RWPE1 (cell line): Measurements from ENCODE around the gene DLGAP1.
"Not testable (repeated sequence)": the region's sequence is repeated elsewhere in the genome, so short reads cannot be mapped to it uniquely, and the experiment has no call there.

ENCODE experiments used
- CTCF ChIA-PET: fragments of 350-600 bp; sonication (Branson Sonifier 250); formaldehyde crosslinking; extraction: SDS; loops from one replicate; lab custom pipeline; 2021; lab: Yijun Ruan, JAX
- POLR2A ChIA-PET: fragments of 400-600 bp; formaldehyde crosslinking; extraction: SDS; loops from one replicate; lab custom pipeline; 2020; ENCODE audit warnings: antibody characterized with exemption; ENCODE audit not compliant: low non-redundant PET; lab: Yijun Ruan, JAX
- DNase-seq: peaks from one replicate; pipeline ENCODE4 v3.0.0; 2012; ENCODE audit warnings: low spot score
- H3K27ac ChIP-seq: fragments of 450-650 bp; 2 replicates; pipeline ENCODE4 v1.5.1; 2017
- TF ChIP-seq, protein P1 (sequence below): fragments of 450-650 bp; conservative IDR thresholded peaks from 2 replicates; pipeline ENCODE4 v1.5.1; 2017; ENCODE audit warnings: low read depth, mild to moderate bottlenecking

DLGAP1 gene

DNA sequence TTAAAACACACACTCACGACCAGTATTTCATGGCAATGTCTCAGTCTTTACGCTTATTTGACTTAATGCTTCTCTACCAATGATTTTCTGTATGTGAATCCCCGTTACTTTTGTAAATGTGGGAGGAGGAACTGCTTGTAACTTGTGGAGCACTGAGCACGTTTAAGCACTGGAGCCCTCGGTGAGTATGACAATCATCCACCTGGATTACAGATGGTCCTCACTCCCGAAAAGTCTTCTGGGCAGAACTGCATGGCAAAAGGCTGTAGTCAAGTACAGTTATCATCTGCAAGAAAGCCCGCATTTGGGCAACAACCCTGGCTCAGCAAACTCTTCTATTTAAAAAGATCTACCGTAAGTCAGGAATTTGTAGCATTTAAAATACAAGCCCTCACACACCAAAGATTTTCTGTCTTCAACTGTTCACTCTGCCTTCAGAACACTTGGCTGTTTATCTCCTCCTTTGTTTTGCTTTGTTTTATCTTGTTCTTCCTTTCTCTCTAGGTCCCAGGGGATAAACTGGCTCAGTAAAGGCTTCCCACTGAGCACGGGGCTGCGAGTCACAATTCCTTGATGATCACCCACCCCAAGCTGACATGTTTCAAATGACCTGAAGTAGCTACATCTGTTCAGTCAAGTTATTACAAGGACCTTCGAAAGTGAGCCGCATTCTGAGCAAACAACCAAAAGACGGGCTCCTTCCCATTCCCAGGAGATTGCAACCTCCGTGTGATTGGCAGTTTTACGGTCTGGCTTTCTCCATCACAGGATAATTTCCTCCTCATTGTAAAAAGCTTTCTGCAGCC, 102.2 kb downstream of the DLGAP1 start:
- POLR2A ChIA-PET: no interaction called here
- CTCF ChIA-PET: no interaction called here
- DNase-seq: no peak
- H3K27ac ChIP-seq: no peak overlapping the region
- TF ChIP-seq, protein P1, sequence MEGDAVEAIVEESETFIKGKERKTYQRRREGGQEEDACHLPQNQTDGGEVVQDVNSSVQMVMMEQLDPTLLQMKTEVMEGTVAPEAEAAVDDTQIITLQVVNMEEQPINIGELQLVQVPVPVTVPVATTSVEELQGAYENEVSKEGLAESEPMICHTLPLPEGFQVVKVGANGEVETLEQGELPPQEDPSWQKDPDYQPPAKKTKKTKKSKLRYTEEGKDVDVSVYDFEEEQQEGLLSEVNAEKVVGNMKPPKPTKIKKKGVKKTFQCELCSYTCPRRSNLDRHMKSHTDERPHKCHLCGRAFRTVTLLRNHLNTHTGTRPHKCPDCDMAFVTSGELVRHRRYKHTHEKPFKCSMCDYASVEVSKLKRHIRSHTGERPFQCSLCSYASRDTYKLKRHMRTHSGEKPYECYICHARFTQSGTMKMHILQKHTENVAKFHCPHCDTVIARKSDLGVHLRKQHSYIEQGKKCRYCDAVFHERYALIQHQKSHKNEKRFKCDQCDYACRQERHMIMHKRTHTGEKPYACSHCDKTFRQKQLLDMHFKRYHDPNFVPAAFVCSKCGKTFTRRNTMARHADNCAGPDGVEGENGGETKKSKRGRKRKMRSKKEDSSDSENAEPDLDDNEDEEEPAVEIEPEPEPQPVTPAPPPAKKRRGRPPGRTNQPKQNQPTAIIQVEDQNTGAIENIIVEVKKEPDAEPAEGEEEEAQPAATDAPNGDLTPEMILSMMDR: no peak

DNA sequence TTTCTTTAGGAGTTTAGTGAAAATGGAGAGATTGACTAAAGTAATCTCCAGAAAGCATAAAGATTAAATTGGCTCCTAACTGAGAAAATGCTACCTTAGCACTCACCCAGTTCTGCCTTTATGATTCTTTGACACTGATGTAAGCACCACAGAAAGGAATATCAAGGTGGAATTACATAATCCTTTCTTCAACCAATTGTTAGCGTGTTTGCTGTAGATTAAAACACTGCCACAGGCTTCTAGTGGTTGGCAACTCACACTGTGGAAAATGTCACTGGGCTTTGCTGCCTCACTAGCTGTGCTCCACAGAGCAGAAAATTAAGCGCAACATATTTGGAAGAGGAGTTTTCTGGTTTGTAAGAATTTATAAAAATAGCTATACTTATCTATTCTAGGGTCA, 104.1 kb downstream of the DLGAP1 start:
- DNase-seq: no peak
- no peak overlapping the region for H3K27ac ChIP-seq
- CTCF ChIA-PET: no interaction called here
- TF ChIP-seq, protein P1: no peak
- POLR2A ChIA-PET: no interaction called here

GRCh38 chr18:4335386-4335785, 119.7 kb downstream of the DLGAP1 start:
- no peak overlapping the region for H3K27ac ChIP-seq
- DNase-seq: no peak
- ChIA-PET CTCF (no interaction called here), POLR2A (no interaction called here)
- TF ChIP-seq, protein P1: no peak

DNA sequence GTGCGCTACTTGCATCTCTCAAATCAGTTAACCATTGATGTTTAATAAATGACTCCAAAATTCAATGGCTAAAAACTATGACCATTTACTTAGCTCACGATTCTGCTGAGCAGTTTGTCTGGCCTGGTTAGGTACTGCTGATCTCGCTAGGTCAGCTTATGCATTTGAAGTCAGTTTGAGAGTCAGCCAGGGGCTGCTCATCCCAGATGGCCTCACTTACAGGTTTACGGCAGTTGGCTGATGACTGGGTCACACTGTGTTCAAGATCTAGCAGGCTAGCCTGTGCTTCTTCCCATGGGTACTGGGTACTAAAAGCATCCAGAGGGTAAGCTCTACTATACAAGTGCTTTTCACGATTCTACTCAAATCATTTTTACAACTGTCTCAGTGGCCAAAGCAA, 122.1 kb downstream of the DLGAP1 start:
- CTCF ChIA-PET: no interaction called here
- TF ChIP-seq, protein P1: no peak
- H3K27ac ChIP-seq: no peak overlapping the region
- POLR2A ChIA-PET: no interaction called here
- no peak for DNase-seq

DNA sequence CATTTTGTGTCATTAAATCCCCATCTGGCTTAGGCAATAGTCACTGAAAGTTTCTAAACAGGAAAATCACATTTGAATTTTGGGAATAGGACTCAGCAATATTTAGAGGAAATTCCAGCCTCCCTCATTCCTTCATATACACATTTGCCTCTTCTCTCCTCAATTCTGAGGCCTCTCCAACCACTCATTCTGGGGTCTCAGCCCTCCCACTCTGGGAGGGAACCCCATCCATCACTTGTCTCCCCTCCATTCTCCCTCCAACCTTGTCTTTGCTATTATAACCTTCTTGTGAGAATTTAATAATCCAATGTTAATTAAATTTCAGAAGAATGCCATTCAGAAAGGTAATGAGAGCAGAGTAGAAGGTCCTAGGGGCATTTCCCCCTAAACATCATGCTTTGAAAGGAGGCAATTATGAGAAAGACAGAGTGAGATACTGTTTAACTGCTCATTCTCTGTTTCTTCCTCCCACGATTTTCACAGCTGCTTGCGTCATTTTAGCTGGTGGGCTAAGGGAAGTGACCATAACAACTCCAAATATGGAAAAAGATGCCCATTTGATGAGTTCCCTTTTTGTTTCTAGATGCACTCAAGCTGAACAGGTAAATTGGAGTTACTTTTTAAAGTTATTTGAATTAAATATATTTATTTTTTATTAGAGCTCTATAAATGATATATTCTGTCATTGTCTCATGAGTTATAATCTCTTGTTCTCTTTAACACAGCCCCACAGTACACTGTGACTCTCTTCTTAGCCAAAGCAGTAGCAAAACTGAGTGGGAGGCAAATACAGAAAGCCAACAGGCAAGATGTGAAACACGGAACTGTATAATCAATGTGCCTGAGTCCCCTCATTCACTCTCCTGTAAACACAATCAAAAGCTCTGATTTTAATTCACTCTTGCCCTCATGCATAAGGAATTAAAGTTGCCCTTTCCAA, 135.1 kb downstream of the DLGAP1 start:
- TF ChIP-seq, protein P1: no peak
- no peak for DNase-seq
- POLR2A ChIA-PET: no interaction called here
- CTCF ChIA-PET: interaction anchor here (1.0 kb wide), 1 partner anchor 35 kb away, joined by 3 read pairs; no protein-coding TSS in a partner anchor
- H3K27ac ChIP-seq: no peak overlapping the region

DNA sequence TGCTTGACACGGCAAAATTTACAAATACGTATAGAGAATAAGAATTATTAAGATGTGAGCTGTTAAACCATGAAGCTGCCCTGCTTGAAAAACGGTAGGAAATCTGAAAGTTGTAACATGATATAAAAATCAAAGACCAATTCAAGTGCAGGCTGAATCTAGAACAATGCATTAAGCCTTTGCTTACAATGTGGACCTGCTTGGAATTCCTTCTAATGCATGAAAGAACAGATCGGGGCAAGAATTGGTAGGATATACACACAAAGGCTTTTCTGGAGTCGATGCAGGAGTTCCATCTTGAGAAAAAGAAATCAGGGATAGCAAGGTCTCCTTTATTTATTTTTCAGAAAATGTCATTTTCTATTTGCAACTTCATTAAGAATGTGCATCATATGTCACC, 136.8 kb downstream of the DLGAP1 start:
- H3K27ac ChIP-seq: no peak overlapping the region
- ChIA-PET POLR2A (no interaction called here), CTCF (no interaction called here)
- DNase-seq: no peak
- TF ChIP-seq, protein P1: no peak

- CTCF ChIA-PET, H3K27ac ChIP-seq, POLR2A ChIA-PET: not testable (repeated sequence)
Measured at GRCh38 chr18:4311945-4312344, 143.2 kb downstream of the DLGAP1 start.

More at GRCh38 chr18:4311945-4312344, 143.2 kb downstream of the DLGAP1 start:
- DNase-seq: not testable (repeated sequence)
